Gastroesophageal sphincter (tissue), 4 donors: ENCODE measurements around the gene ARHGEF7. TPM values are rescaled to one million over a fixed set of nuclear protein-coding genes. Genes with fewer than 3 reads are reported as not detected.

Experiments used
- ATAC-seq: fragments of 150-250 bp; one replicate; pipeline ENCODE4 v1.9.1; 2016; ENCODE audit warnings: mild to moderate bottlenecking, moderate library complexity
- H3K27ac ChIP-seq, 4 donors: fragments of 200-600 bp; sonication (generic) in 3 of 4; 1 replicate in 3 of 4; 2 replicates in 1 of 4; pipeline ENCODE4 v1.5.1; 2016 to 2019
- H3K27me3 ChIP-seq: fragments of 200-600 bp; sonication (generic); one replicate; pipeline ENCODE4 v1.5.1; 2019
- H3K36me3 ChIP-seq, 2 donors: fragments of 200-600 bp; sonication (generic); one replicate each; pipeline ENCODE4 v1.5.1; 2019; ENCODE audit warnings: control low read depth in 1 of 2
- H3K4me1 ChIP-seq, 3 donors: fragments of 200-600 bp; sonication (generic); 1 replicate in 2 of 3; 2 replicates in 1 of 3; pipeline ENCODE4 v1.5.1; 2016 to 2019; ENCODE audit warnings: control low read depth in 2 of 3
- H3K4me3 ChIP-seq, 2 donors: fragments of 200-600 bp; sonication (generic); one replicate each; pipeline ENCODE4 v1.5.1; 2019; ENCODE audit warnings: mild to moderate bottlenecking in 1 of 2, moderate library complexity in 1 of 2
- H3K9me3 ChIP-seq, 3 donors: fragments of 200-600 bp; sonication (generic); one replicate each; pipeline ENCODE4 v1.5.1; 2017 to 2019; ENCODE audit warnings: control low read depth in 2 of 3
- CTCF ChIP-seq, 4 experiments: fragments of 200-600 bp in 2 of 4; fragments of 450-650 bp in 2 of 4; sonication (generic) in 1 of 4; IDR thresholded peaks; one replicate each; pipeline ENCODE4 v1.5.1; 2017 to 2019; ENCODE audit warnings: antibody characterized with exemption in 4 of 4, mild to moderate bottlenecking in 2 of 4, moderate library complexity in 2 of 4
- EP300 ChIP-seq: sonication (generic); formaldehyde crosslinking; IDR thresholded peaks from one replicate; pipeline ENCODE4 v1.6.1; 2017; ENCODE audit warnings: antibody characterized with exemption, mild to moderate bottlenecking
- POLR2A ChIP-seq, 2 donors: fragments of 450-650 bp; IDR thresholded peaks; one replicate each; pipeline ENCODE4 v1.6.1; 2017; ENCODE audit warnings: antibody characterized with exemption in 2 of 2, mild to moderate bottlenecking in 2 of 2, moderate library complexity in 1 of 2
- POLR2AphosphoS5 ChIP-seq: sonication (generic); formaldehyde crosslinking; IDR thresholded peaks from one replicate; pipeline ENCODE4 v1.6.1; 2017; ENCODE audit warnings: antibody characterized with exemption
- WGBS, 2 donors: methylation state at CpG; one replicate each; pipeline ENCODE4 v1.1.5; 2018; ENCODE audit warnings: low coverage in 1 of 2; 5-methylcytosine and 5-hydroxymethylcytosine counted together
- total RNA-seq, 4 donors: library from RNA; depleted of rRNA; stranded (reverse); fragments of >200 nt; gene quantifications; one replicate each; pipeline ENCODE4 v1.1.0, GENCODE V29; 2016

The ARHGEF7 gene
- total RNA-seq, 4 donors from 2014 or later: 23.3 to 78.6 (median 47.2) TPM

DNA sequence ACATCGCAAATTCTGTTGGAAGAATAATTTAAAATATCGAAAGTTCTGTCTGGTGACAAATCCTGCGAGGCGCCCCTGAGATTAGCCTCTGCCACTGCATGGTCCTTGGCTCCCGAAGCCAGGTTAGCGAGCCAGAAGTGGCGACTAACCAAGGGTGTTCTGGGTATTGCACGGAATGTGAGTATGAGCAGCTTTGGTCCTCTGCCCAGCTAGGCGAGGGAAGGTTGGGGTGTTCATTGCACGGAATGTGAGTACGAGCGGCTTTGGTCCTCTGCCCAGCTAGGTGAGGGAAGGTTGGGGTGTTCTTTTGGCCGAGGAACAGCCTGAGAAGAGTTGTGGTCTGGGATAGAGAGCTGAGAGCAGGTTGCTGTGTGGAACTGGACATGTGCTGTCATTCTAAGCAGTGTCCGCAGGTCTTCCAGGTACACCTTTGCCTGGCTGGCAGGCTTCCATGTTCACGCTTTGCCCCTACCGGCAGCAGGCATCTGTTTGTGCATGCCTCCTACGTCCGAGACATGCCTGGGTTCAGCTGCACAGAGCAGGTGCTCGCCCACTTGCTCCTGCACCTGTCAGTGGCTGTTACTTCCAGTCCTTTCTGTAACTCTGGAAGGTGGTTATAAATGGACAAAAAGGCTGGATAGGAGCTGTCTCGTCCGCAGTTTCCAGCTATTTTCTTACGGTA, 187.1 kb downstream of the ARHGEF7 start:
- Histone ChIP-seq H3K4me3 (no peak overlapping the region), H3K27me3 (no peaks in the 10 kb centered on the region), H3K9me3 (no peaks in the 10 kb centered on the region), H3K36me3 (peaks cover 0 to 97% of the 10 kb centered on the region in 2 donors), H3K4me1 (no peaks in the 10 kb centered on the region), H3K27ac (no peak overlapping the region)
- TF ChIP-seq EP300: no peak
- TF ChIP-seq POLR2AphosphoS5: no peak
- TF ChIP-seq POLR2A (IDR thresholded peaks at IDR 0.05): no peak
- no peak for TF ChIP-seq CTCF (IDR thresholded peaks at IDR 0.05)
- ATAC-seq: no peak
- WGBS, 2 donors: 92 to 93% methylated on average over 3 to 14 of the region's 22 CpGs

DNA sequence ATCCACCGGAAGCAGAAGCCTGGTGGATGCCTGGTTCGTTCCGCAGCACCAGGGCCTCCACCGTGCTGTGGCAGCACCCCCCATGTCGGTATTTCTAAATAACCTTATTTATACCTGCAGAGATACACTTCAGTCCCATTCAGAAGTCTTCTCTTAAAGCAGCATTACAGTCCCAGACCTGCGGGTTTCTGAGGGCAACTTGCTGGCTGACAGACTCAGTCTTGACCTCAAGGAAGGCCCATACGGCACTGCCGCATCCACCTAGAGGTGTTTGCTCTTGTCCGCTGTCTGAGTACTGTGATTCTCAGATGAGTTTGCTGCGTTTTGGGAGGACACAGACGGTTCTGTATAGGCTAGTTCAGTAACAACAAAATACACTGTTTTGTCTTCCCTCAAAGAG, 188.4 kb downstream of the ARHGEF7 start:
- Histone ChIP-seq H3K27me3 (no peaks in the 10 kb centered on the region), H3K4me3 (no peak overlapping the region), H3K36me3 (peaks cover 0 to 98% of the 10 kb centered on the region in 2 donors), H3K9me3 (no peaks in the 10 kb centered on the region), H3K4me1 (no peaks in the 10 kb centered on the region), H3K27ac (no peak overlapping the region)
- ATAC-seq: no peak
- WGBS, 2 donors: 96% methylated on average over 5 to 8 of the region's 11 CpGs
- TF ChIP-seq POLR2AphosphoS5 (no peak), EP300 (no peak)

DNA sequence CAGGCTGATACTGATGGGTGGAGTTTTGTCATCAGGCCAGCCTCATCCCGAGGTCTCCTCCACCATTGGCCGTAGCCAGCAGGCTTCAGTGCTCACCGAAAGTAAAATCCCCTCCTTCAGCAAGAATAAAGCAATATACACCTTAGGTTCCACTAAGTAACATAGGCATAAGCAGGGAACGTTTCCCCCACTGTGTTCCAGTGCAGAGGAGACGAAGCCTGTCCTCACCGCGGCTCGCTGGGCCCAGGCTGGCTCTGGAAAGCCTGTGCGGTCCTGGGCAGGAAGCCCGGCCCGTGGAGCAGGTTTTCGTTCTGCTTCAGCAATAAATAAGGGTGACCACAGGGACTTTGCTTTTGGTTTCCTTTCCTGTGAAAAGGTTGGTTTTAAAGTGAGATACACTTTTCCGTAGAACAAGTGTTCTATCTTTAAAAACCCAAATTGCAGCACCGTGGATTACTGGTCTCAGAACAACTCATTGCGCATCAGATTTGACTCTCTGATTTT, 189.0 kb downstream of the ARHGEF7 start:
- TF ChIP-seq POLR2AphosphoS5 (no peak), POLR2A (IDR thresholded peaks at IDR 0.05) (no peak), CTCF (IDR thresholded peaks at IDR 0.05) (no peak), EP300 (no peak)
- H3K9me3 ChIP-seq: no peaks in the 10 kb centered on the region
- no peak overlapping the region for H3K4me3 ChIP-seq
- no peak overlapping the region for H3K27ac ChIP-seq
- no peak for ATAC-seq
- H3K4me1 ChIP-seq: no peaks in the 10 kb centered on the region
- 92 to 93% methylated on average over 9 to 15 of the region's 15 CpGs for WGBS, 2 donors
- H3K36me3 ChIP-seq: peaks cover 0 to 98% of the 10 kb centered on the region in 2 donors
- H3K27me3 ChIP-seq: no peaks in the 10 kb centered on the region

DNA sequence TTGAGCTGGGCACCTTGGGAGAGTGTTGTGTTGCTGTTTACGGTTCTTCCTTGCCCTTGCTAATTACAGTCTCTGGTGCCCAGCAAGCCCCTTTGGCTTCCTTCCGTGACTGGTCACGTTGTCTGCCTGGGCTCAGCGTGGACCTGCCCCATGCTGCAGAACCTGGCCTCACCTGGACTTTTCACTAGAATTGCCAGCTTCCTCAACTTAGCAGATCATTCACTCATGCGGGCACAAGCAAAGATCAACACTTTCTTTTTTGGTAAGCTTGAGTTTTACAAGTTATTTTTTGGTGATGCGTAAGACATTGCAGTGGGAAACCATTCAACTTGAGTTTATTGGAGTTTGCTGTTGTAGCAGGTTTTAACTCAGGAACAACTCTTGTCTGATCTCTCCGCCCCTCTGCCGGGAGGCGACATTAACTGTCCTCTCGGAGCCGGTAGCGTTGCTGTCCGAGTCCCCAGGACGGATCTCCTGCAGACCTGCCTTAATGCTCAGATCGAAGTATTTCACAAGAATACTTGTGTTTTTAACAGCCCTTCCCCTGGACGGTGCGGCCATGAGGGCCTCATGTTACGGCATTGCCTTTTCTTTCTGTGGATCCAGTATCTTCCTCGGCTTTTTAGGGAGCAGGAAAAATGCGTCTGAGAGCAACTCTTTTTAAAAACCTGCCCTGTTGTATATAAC, 189.6 kb downstream of the ARHGEF7 start:
- TF ChIP-seq EP300 (no peak), POLR2AphosphoS5 (no peak), CTCF (IDR thresholded peaks at IDR 0.05) (no peak), POLR2A (IDR thresholded peaks at IDR 0.05) (no peak)
- Histone ChIP-seq H3K27ac (no peak overlapping the region), H3K4me3 (no peak overlapping the region), H3K9me3 (no peaks in the 10 kb centered on the region), H3K27me3 (no peaks in the 10 kb centered on the region), H3K36me3 (peaks cover 0 to 91% of the 10 kb centered on the region in 2 donors), H3K4me1 (no peaks in the 10 kb centered on the region)
- 87 to 94% methylated on average over 6 to 18 of the region's 20 CpGs for WGBS, 2 donors
- no peak for ATAC-seq

GRCh38 chr13:111312944-111313590, 198.0 kb downstream of the ARHGEF7 start:
- Histone ChIP-seq H3K4me1 (no peaks in the 10 kb centered on the region), H3K4me3 (no peak overlapping the region), H3K27ac (no peak overlapping the region), H3K36me3 (peaks cover 0 to 35% of the 10 kb centered on the region in 2 donors), H3K9me3 (peaks cover 0 to 11% (median 0%) of the 10 kb centered on the region in 3 donors), H3K27me3 (no peaks in the 10 kb centered on the region)
- ATAC-seq: peak; percentile 22
- TF ChIP-seq EP300: no peak
- TF ChIP-seq POLR2A (IDR thresholded peaks at IDR 0.05): no peak
- no peak for TF ChIP-seq POLR2AphosphoS5
- TF ChIP-seq CTCF (IDR thresholded peaks at IDR 0.05): no peak
- 93 to 98% methylated on average over 3 to 8 of the region's 17 CpGs for WGBS, 2 donors
